ENCODE measurements around the gene SLC9C1. TPM values are rescaled to one million over a fixed set of nuclear protein-coding genes. Genes with fewer than 3 reads are reported as not detected.

Gene SLC9C1
- polyA plus RNA-seq, 2 donors = not detected

Other genes with a start within 250 kb of the SLC9C1 start
- gene C3orf52, start 207.8 kb downstream of the SLC9C1 start, polyA plus RNA-seq = 1 to 10 TPM; 2.0 to 2.1 TPM
- under 1 TPM; 0.66 to 0.90 TPM for gene GCSAM, start 161.0 kb downstream of the SLC9C1 start, polyA plus RNA-seq
- gene CD200, start 38.9 kb upstream of the SLC9C1 start, polyA plus RNA-seq = 1 to 10 TPM in 1 of 2 donors, under 1 TPM in 1; 0.90 to 3.0 TPM
- gene BTLA, start 205.3 kb upstream of the SLC9C1 start, polyA plus RNA-seq = under 1 TPM; 0.07 to 0.22 TPM